ENCODE measurements around the gene TMEM175. TPM values are rescaled to one million over a fixed set of nuclear protein-coding genes. Genes with fewer than 3 reads are reported as not detected.
A peak's percentile ranks its signal among the peaks of the same experiment; 100 is the strongest.
"Not testable (repeated sequence)": the region's sequence is repeated elsewhere in the genome, so short reads cannot be mapped to it uniquely, and the experiment has no call there.

TMEM175 gene
- total and polyA plus RNA-seq, 8 donors = 10.0 to 96.6 (median 16.4) TPM

GRCh38 chr4:914531-914930 is 17.7 kb upstream of the TMEM175 start:
- FAIRE-seq = no peak
- no peaks in the 10 kb centered on the region for H3K27me3 ChIP-seq
- WGBS, 2 donors = 84 to 86% methylated on average over 15 to 21 of the region's 21 CpGs
- TF ChIP-seq CTCF (IDR thresholded peaks at IDR 0.05) = no peak
- peaks cover 0 to 4% (median 0%) of the 10 kb centered on the region in 3 donors for H3K36me3 ChIP-seq
- ATAC-seq = no peak
- H3K4me1 ChIP-seq = no peaks in the 10 kb centered on the region
- DNase-seq = peak in 1 of 6 donors; percentile 12
- no peak overlapping the region for H3K27ac ChIP-seq
- H3K9me3 ChIP-seq = no peaks in the 10 kb centered on the region
- no peak overlapping the region for H3K4me3 ChIP-seq
- intact Hi-C loops (cut with DNase I) = no loop called here

GRCh38 chr4:915041-915474 is 17.2 kb upstream of the TMEM175 start:
- H3K27me3 ChIP-seq = no peaks in the 10 kb centered on the region
- H3K27ac ChIP-seq = no peak overlapping the region
- peaks cover 0 to 4% (median 0%) of the 10 kb centered on the region in 3 donors for H3K36me3 ChIP-seq
- H3K4me1 ChIP-seq = no peaks in the 10 kb centered on the region
- intact Hi-C loops (cut with DNase I) = no loop called here
- WGBS, 2 donors = 83% methylated on average over 20 of the region's 20 CpGs
- DNase-seq (peak in 1 of 6 donors; percentile 20), FAIRE-seq (no peak), ATAC-seq (peak in 2 of 4 donors; percentile 44 to 60)
- no peak for TF ChIP-seq CTCF (IDR thresholded peaks at IDR 0.05)
- no peaks in the 10 kb centered on the region for H3K9me3 ChIP-seq
- H3K4me3 ChIP-seq = no peak overlapping the region

- peak in 1 of 4 donors; percentile 62 for ATAC-seq
- H3K36me3 ChIP-seq = peaks cover 0 to 4% (median 0%) of the 10 kb centered on the region in 3 donors
- no peaks in the 10 kb centered on the region for H3K9me3 ChIP-seq
- no peaks in the 10 kb centered on the region for H3K27me3 ChIP-seq
- FAIRE-seq = no peak
- DNase-seq = no peak
- no peaks in the 10 kb centered on the region for H3K4me1 ChIP-seq
- no peak for TF ChIP-seq CTCF (IDR thresholded peaks at IDR 0.05)
- H3K27ac ChIP-seq = no peak overlapping the region
- H3K4me3 ChIP-seq = no peak overlapping the region
- WGBS, 2 donors = 73 to 80% methylated on average over 8 of the region's 8 CpGs
- intact Hi-C loops (cut with DNase I) = no loop called here
Observed at GRCh38 chr4:915595-915994, 16.7 kb upstream of the TMEM175 start.

- Histone ChIP-seq H3K27me3 (no peaks in the 10 kb centered on the region), H3K4me1 (no peaks in the 10 kb centered on the region), H3K36me3 (no peaks in the 10 kb centered on the region), H3K9me3 (no peaks in the 10 kb centered on the region), H3K4me3 (no peak overlapping the region), H3K27ac (no peak overlapping the region)
- 93 to 96% methylated on average over 7 of the region's 7 CpGs for WGBS, 2 donors
- DNase-seq = peak in 1 of 6 donors; percentile 17
- no peak for FAIRE-seq
- TF ChIP-seq CTCF (IDR thresholded peaks at IDR 0.05) = no peak
- intact Hi-C loops (cut with DNase I) = no loop called here
- no peak for ATAC-seq
Observed at GRCh38 chr4:917466-917865, 14.8 kb upstream of the TMEM175 start.

GRCh38 chr4:917992-918391 is 14.3 kb upstream of the TMEM175 start:
- intact Hi-C loops (cut with DNase I) = no loop called here
- 98 to 100% methylated on average over 2 of the region's 2 CpGs for WGBS, 2 donors
- no peaks in the 10 kb centered on the region for H3K4me1 ChIP-seq
- H3K9me3 ChIP-seq = no peaks in the 10 kb centered on the region
- H3K4me3 ChIP-seq = no peak overlapping the region
- no peak for ATAC-seq
- FAIRE-seq = no peak
- no peak for DNase-seq
- H3K27ac ChIP-seq = no peak overlapping the region
- no peaks in the 10 kb centered on the region for H3K36me3 ChIP-seq
- no peaks in the 10 kb centered on the region for H3K27me3 ChIP-seq
- TF ChIP-seq CTCF (IDR thresholded peaks at IDR 0.05) = no peak

- H3K9me3 ChIP-seq; H3K36me3 ChIP-seq; ATAC-seq; H3K4me3 ChIP-seq; intact Hi-C loops (cut with DNase I); H3K27ac ChIP-seq; H3K4me1 ChIP-seq; FAIRE-seq; H3K27me3 ChIP-seq: not testable (repeated sequence)
- WGBS, 2 donors = 93% methylated on average over 6 of the region's 6 CpGs
- DNase-seq = peak in 1 of 6 donors; percentile 4
Observed at GRCh38 chr4:918591-918990, 13.7 kb upstream of the TMEM175 start.

- 95 to 98% methylated on average over 15 of the region's 15 CpGs for WGBS, 2 donors
- not testable (repeated sequence) for FAIRE-seq
Observed at GRCh38 chr4:919004-919680, 13.1 kb upstream of the TMEM175 start.

More at GRCh38 chr4:919004-919680, 13.1 kb upstream of the TMEM175 start:
- intact Hi-C loops (cut with DNase I); H3K4me3 ChIP-seq; H3K27me3 ChIP-seq; H3K9me3 ChIP-seq; ATAC-seq; H3K27ac ChIP-seq; H3K4me1 ChIP-seq; H3K36me3 ChIP-seq: not testable (repeated sequence)
- DNase-seq = peak in 1 of 6 donors; percentile 38

Data from pancreas (tissue), 10 donors.